ENCODE measurements around the gene DMD.

DNA sequence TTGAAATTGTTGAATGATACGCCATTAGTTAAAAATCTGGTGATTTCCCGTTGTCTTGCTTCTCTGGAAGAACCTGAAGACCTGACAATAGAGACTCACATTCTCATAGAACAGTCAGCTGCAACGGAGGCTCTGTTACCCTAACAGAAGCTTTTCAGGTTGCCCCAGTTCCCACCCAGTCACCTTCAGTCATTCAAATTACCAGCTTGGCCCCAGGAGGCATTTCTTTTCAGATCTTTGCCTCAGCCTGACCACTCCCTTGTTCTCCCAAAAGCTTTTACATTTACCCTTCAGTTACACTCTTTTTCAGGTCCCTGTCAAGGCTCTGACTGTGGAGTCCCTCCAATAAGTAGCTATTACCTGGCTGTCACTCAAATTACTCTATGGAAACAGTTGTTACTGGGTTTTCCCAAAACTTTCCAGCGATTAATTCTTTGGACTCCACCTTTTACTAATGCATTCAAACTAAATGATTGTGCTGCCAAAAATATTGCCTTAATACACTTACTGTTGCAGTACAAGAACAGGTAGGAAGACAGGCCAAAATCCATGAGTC lies 1977.3 kb downstream of the DMD start:
- TF ChIP-seq REST (IDR thresholded peaks at IDR 0.05; ENCODE audit: insufficient read depth in 1 of 2, low read depth in 2 of 2, low read length in 2 of 2) (no peak), POLR2AphosphoS5 (IDR thresholded peaks at IDR 0.05; ENCODE audit: low read depth, low read length) (no peak)
